GM19438 (cell line): ENCODE results near the gene FNDC7.
"Not testable (repeated sequence)": the region's sequence is repeated elsewhere in the genome, so short reads cannot be mapped to it uniquely, and the experiment has no call there.

Experiments used
- ATAC-seq: cut with Tn5 transposase; IDR thresholded peaks from one replicate; pipeline ENCODE4 v1.9.1; 2021; ENCODE audit warnings: low read depth; ENCODE audit not compliant: unreplicated experiment

Gene FNDC7, protein sequence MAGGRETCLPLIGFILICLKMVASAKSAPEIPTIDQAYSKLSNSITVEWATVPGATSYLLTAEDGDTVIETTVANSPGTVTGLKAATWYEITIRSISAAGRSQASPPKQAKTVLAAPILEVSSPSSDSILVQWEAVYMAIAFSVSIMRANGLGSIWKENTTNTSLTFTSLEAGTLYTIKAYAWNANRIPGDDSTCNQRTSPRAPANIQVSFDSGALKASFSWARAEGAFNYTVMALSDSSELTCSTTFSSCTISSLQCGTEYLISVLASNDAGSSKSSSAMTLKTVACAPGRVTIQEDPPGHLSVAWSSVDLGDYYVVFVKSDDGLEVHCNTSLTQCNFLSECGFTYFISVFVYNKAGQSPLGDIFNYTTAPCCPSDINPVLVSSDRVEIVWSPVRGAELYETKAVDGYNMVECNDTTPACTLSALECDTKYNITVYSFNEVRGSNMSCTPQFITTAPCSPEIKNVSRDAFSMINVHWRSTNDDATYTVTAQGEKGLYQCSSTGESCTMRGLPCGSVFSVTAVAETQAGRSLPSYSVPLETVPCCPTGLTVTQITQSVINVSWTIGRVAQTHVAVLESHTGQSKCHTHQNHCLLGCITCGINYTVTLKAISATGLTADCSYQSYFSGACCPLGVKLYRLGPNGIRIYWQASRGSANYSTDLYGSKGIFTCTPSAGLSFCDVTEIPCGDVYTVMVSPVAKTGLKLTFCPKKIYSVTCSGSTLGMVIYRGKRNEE

DNA sequence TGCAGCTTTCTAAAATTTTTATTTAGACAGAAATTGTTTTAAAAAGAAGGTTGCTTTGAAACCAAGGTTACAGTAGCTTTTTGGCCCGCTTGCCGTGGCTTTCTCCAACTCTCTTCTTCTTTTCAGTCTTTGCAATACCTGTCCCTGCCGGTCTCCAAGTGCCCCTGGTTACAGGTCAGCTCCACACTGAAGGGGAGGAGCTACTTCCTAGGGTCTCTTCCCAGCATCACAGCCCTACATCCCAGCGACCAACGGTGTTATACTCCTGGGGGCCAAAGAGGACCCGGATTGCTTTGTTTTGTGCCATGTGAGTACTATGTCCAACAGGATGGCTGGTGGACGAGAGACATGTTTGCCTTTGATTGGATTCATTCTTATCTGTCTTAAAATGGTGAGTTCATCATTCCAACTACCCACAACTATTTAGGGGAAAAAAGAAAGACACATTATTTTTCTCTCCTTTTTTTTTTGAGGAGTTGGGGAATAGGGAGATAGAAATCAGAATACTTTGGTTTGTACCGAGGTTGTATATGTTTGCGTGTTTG lies at the start of gene FNDC7:
FNDC7 (plus strand) TSS at position 303 of the 545 bp plus-strand sequence; CDS start at position 329, 26 bp downstream.
- ATAC-seq: no peak

DNA sequence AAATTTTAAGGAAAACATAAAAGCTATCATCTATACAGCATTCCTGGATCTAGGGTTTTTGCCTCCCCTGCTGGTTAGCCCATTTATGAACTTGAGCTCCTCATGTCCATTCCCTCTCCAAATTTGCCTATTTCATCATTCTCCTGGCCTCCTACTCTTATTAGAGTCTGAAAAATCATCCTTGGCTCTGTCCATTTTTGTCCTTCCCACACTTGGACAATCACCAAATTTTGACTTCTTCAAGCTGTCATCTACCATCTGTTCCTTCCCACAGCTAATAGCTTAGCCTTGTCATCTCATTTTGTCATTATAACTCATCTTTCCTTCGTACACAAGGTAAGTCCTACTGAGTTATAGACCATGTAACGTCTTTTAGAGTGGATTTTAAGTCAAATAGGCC lies 49.6 kb upstream of the FNDC7 start:
- no peak for ATAC-seq

DNA sequence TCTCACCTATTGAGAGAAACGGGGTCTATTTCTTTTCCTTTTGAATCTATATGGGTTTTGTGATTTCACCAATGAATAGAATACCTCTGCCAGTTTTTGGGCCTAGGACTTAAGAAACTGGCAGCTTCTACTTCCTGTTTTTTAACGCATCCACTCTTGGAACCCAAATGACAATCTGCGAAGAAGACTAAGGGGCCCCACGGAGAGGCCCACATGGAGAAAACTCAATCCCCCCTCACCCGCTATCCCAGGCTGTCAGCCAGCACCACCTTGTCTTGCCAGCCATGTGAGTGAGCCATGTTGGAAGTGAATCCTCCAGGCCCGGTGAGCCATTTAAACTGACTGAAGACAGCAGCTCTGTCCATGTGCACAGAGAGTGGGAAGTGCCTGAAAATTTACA lies 48.2 kb upstream of the FNDC7 start:
- ATAC-seq: no peak

DNA sequence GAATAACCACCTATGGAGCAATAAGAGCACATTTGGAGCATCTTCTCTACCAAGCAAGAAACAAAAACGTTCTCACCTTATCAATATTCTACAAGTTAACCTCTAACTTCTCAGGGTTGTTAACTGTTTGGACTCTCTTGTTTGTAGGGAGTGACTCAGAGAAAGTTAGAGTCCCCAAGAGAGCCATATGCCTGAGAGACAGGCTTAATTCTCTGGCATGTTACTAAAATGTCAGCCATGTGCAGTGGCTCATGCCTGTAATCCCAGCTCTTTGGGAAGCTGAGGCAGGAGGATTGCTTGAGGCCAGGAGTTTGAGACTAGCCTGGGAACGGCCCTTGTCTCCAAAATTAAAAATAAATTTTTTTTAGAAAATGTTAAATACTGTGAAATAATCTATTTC lies 47.6 kb upstream of the FNDC7 start:
- ATAC-seq: no peak

DNA sequence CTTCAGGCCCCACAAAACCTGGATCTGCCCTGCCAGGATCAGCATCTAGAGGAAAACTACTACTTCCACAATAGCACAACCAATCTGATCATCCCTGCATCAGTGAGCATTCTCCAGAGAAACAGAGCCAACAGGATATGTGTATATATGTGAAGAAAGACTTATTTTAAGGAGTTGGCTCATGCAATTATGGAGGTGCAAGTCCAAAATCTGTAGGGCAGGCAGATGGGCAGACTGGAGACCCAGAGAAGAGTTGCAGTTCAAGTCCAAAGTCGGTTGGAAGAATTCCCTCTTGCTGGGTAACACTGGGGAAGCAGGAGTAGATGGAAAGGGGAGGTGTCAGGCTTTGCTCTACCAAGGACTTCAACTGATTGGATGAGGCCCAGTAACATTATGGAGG lies 46.9 kb upstream of the FNDC7 start:
- ATAC-seq: no peak

DNA sequence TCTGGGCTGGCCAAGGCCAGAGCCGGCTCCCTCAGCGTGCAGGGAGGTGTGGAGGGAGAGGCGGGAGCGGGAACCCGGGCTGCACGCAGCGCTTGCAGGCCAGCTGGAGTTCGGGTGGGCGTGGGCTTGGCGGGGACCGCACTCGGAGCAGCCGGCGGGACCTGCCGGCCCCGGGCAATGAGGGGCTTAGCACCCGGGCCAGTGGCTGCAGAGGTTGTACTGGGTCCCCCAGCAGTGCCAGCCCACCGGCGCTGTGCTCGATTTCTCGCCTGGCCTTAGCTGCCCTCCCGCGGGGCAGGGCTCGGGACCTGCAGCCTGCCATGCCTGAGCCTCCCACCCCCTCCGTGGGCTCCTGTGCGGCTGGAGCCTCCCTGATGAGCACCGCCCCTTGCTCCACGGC lies 45.3 kb upstream of the FNDC7 start:
- ATAC-seq: not testable (repeated sequence)

DNA sequence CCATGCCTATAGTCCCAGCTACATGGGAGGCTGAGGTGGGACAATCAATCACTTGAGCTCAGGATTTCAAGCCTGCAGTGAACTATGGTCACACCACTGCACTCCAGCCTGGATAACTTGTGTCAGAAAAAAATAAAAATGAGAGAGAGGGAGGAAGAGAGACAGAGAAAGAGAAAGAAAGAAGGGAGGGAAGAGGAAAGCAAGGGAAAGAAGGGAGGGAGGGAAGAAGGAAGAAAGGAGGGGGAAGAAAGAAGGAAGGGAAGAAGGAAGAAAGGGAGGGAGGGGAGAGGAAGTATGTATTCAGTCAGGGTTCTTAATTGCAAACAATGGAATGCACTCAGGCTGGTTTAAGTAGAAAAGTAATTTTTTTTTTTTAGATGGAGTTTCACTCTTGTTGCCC lies 43.9 kb upstream of the FNDC7 start:
- ATAC-seq: no peak

DNA sequence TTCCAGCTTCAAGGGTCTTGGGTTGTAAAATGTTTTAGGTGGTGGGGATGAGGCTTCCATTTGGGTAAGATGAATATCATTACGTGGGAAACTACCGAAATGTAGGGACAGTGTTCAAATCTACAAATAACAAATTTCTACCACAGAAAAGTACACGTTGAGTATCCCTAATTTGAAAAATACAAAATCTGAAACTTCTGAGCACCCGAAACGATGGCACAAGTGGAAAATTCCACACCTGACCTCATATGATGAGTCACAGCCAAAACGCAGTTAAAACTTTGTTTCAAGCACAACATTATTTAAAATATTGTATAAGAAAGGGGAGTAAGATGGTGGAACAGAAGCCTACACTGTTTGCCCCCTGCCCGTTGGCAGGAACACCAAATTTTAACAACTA lies 43.0 kb upstream of the FNDC7 start:
- no peak for ATAC-seq

DNA sequence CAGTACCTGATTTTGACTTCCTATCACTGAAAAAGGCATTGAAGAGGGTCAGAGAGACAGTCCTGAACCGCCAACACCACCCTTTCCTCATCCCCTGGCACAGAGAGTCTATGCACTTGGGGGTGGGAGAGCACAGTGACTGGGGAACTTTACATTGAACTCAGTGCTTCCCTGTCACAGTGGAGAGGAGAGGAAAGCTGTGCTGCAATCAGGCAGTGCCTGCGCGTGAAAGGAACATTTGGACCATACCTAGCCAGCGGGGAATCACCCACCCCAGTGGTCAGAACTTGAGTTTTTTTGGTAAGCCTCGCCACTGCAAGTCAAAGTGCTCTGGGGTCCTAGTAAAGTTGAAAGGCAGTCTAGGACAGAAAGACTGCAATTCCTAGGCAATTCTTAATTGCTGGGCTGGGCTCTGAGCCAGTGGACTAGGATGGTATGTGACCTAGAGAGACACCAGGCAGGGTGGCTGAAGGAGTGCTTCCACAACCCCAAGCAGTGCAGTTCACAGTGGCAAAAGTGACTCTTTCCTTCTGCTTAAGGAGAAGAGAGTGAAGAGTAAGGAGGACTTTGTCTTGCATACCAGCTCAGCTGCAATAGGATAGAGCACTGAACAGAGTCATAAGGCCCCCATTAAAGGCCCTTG lies 42.5 kb upstream of the FNDC7 start:
- ATAC-seq: no peak

DNA sequence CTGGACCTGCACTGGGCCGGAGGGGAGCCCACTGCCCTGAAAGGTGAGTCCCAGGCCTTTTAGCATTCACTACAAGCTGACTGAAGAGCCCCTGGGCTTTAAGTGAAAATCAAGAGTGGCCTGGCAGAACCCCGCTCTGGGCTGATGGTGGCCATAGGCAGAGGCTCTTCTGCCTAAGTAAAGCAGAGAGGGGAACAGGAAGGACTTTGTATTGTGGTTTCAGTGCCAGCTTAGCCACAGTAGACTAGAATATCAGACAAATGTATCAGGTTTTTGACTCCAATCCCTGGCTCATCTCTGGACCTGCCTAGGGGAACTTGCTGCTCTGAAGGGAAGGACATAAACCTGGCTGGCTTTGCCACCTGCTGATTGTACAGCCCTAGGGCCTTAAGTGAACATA lies 41.6 kb upstream of the FNDC7 start:
- no peak for ATAC-seq

DNA sequence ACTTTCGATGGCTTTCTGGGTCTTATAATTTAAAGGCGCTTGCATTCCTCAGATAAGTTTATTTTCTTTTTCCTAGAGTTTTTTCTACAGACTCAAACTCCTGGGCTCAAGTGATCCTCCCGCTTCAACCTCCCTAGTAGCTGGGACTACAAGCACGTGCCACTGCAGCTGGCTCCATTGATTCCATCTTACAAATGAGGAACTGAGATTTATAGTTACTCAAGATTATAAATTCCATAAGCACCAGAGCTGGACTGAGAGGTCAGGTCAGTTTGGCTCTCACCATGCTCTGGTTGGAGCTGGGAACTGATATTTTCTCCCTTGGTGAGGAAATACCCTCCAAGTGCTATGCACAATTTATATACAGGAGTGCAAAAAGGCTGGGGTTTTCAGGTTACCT lies 34.0 kb upstream of the FNDC7 start:
- no peak for ATAC-seq

DNA sequence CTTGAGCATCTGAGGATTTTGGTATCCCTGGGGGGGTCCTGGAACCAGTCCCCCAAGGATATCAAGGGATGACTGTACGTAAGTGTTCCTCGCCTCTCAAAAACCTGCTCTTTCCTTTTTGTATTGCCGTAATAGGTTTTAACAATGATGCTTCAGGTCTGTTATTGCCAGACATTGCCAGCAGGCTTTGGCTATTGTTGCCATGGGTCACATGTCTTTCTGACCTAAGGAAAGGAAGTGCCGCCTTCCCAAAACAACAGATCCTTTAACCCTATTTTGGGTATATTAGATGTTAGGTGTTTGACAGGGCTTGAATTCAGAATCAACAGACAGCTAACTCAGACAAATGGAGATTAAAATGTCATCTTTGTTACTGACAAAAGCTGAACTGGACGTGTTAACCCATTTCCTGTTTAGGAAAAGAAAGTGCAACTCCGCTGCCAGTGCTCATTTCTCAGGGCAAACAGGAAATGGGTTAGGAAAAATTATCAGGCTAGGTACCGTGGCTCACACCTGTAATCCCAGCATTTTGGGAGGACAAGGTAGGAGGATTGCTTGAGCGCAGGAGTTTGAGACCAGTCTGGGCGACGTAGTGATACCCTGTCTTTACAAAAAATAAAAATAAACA lies 33.0 kb upstream of the FNDC7 start:
- ATAC-seq: no peak

DNA sequence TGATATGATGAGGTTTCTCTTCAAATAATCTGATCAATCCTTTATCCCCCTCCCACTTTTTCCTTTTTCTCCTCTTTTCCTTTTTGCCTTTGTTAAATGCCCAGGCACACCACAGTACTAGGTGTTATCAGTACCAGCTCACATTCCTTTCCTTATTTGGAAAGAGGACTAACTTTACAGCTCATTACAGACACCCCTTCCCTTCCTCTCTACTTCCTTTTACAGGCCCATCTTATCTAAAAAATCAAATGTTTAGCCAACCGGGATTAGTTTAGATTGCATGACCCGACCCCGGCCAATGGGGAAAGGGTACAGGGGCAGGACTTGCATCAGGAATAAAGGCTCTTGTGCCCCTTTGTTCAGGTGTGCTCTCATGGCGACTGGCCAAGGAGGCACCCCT lies 31.0 kb upstream of the FNDC7 start:
- ATAC-seq: not testable (repeated sequence)

DNA sequence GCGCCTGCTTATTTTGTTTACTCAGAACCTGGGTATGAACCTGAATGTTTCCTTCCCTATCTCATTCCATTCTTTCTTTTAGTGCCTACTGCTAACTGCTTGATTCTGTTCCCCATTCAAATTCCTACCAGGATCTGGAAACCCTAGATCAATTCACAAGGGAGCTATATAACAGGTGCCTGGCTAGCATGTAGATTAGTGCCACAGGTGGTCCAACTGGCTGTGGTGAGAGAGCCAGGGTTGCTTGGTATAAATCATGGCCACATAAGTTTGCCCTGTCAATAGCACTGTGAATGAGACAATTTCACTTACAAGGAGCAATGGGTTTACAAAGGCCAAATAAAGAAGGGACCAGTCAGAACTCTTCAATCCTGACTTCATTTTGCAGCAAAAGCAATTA lies 27.2 kb upstream of the FNDC7 start:
- no peak for ATAC-seq

DNA sequence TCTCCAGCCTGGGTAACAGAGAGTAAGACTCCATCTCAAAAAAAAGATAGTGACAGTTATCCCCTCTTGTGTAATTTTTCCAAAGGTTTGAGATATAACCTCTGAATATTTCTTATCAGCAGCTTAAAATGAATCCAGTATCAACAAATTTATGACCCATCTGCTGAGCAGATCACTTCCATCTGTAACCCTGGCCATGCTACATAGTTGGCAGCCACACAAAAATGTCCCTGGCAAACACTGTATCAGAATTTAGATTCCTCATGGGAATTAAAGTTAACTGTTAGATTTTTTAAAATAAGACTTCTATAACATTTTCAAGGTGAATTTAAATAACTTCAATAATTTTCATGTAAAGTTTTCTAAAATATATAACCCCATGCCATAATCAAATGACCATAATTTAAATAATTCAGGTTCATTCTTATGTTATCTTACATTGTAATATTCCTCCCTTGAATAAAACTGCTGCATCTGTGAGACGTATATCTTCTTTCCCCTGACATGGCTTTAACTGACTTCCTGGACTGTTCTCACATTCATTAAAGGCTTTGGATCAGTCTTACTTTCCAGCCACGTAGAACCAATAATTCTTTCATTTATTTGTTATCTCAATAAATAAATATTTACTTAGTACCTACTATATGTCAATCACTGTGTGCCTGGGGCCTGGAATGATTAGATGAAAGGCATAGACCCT lies 25.9 kb upstream of the FNDC7 start:
- no peak for ATAC-seq

DNA sequence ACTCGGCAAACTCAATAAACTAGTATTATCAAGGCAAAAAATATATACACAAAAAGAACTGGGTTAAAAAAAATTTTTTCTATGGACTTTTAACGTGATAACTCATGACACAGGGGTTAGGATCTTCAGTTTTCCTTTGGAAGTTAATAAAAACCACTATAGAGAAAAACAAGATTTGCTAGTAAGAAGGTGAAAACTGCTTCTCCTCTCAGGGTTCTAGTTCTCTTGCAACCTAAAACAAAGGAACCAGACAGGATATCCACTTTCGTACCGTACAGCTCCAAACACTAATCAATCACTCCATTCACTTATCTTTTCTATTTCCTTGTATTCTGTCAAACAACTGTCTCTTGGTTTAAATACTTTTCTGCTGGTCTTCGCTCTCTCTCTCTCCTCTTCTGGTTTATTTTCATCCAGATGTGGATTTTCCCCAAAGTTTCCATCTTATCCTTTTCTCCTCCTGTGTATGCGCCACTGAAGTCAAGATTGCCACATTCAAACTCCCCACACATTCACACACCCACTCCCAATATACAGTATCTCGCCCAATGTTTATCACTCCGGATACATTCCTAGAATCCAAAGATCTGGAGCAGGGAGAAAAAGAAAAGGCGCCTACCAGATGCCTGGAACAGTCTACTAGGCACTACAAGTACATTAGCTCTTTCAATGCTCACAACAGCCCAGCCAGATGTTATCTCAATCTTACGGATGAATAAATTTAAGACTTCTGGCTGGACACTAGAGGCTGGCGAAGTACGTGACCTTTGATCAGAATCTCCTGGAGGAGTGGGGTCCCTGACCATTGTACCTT lies 21.4 kb upstream of the FNDC7 start:
- no peak for ATAC-seq

DNA sequence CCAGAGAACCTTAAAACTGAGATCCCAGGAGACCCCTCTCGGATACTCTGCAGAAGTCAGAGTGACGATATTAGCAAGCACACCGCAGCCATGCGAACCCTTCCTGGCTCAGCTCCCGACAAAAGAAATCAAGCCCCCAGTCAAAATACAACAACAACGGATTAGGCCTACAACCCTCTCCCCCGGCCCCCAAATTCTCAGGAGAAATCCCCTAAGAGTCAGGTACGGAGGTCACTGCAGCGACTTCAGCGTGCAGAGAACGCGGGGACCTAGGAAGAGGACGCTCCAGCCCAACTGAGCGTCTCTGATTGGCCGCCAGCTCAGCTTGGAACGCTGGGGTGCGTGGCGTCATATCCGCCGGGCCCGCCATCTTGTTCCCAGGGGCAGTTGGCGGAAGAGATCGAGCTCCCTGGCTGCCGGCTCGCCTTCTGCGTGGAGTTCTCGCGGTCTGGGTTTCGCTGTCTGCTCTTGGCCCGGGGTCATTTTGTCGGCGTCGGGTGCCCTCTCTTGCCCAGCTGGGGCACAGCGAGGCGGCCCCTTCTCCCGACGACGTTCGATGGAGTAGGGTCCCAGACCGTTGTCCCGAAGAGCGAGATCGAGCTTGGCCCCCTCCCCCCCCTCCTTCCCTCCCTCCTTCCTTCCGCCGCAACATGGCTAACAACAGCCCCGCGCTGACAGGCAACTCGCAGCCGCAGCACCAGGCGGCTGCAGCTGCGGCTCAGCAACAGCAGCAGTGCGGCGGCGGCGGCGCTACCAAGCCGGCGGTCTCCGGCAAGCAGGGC lies 20.6 kb upstream of the FNDC7 start, which contains the start of gene PRPF38B:
PRPF38B (plus strand) TSS at position 369 of the 782 bp plus-strand sequence; CDS start at position 651, 282 bp downstream.
- ATAC-seq: peak; percentile 96
